Neuronal stem cell (in vitro differentiated cells): ENCODE results near the gene CPXM2.

Experiments
- DNase-seq: peaks from one replicate; pipeline ENCODE4 v3.0.0-alpha.2; 2013; ENCODE audit warnings: low spot score
- H2AFZ ChIP-seq: one replicate; pipeline ENCODE4 v1.6.1; 2013; ENCODE audit warnings: mild to moderate bottlenecking, low read length, inconsistent platforms
- H2AK5ac ChIP-seq: 2 replicates; pipeline ENCODE4 v1.6.1; 2013; ENCODE audit warnings: low read depth, mild to moderate bottlenecking, inconsistent platforms, low read length, moderate library complexity, mixed read lengths
- H2BK120ac ChIP-seq: 2 replicates; pipeline ENCODE4 v1.6.1; 2013; ENCODE audit warnings: low read depth, mild to moderate bottlenecking, inconsistent platforms, low read length, moderate library complexity, mixed read lengths
- H2BK12ac ChIP-seq: one replicate; pipeline ENCODE4 v1.6.1; 2013; ENCODE audit warnings: low read length, inconsistent platforms
- H2BK15ac ChIP-seq: 2 replicates; pipeline ENCODE4 v1.6.1; 2013; ENCODE audit warnings: mild to moderate bottlenecking, low read length, inconsistent platforms, mixed read lengths
- H2BK5ac ChIP-seq: one replicate; pipeline ENCODE4 v1.6.1; 2013; ENCODE audit warnings: inconsistent platforms, mild to moderate bottlenecking, low read length, moderate library complexity
- H3K14ac ChIP-seq: one replicate; pipeline ENCODE4 v1.6.1; 2013; ENCODE audit warnings: low read length, inconsistent platforms
- H3K18ac ChIP-seq: 2 replicates; pipeline ENCODE4 v1.6.1; 2013; ENCODE audit warnings: low read length, inconsistent platforms
- H3K23ac ChIP-seq: 2 replicates; pipeline ENCODE4 v1.6.1; 2013; ENCODE audit warnings: low read depth, mild to moderate bottlenecking, mixed read lengths, low read length, inconsistent platforms; ENCODE audit not compliant: poor library complexity
- H3K27ac ChIP-seq: replicated peaks from 3 replicates; pipeline ENCODE4 v1.5.1; 2013; ENCODE audit warnings: low read length, inconsistent platforms
- H3K27me3 ChIP-seq, 3 experiments: 2 replicates each; pipeline ENCODE4 v1.6.1; 2013; ENCODE audit warnings: low read length in 3 of 3, mild to moderate bottlenecking in 2 of 3, inconsistent platforms in 1 of 3, low read depth in 1 of 3, mixed read lengths in 1 of 3, moderate library complexity in 1 of 3; ENCODE audit not compliant: control insufficient read depth in 3 of 3, insufficient read depth in 3 of 3
- H3K36me3 ChIP-seq, 2 donors: replicated peaks in 1 of 2; 2 replicates each; pipeline ENCODE4 v1.6.1; 2013; ENCODE audit warnings: low read length in 2 of 2; ENCODE audit not compliant: control insufficient read depth in 2 of 2, insufficient read depth in 2 of 2
- H3K4ac ChIP-seq: 2 replicates; pipeline ENCODE4 v1.6.1; 2013; ENCODE audit warnings: inconsistent platforms, mild to moderate bottlenecking, low read length, moderate library complexity
- H3K4me1 ChIP-seq, 2 donors: 1 replicate in 1 of 2; 2 replicates in 1 of 2; pipeline ENCODE4 v1.6.1; 2013; ENCODE audit warnings: low read length in 2 of 2, low read depth in 1 of 2; ENCODE audit not compliant: control insufficient read depth in 2 of 2, insufficient read depth in 1 of 2
- H3K4me2 ChIP-seq: one replicate; pipeline ENCODE4 v1.6.1; 2013; ENCODE audit warnings: mild to moderate bottlenecking, low read length, inconsistent platforms; ENCODE audit not compliant: insufficient read depth, poor library complexity, severe bottlenecking
- H3K4me3 ChIP-seq, 2 donors: 2 replicates each; pipeline ENCODE4 v1.5.1; 2013; ENCODE audit warnings: low read length in 2 of 2, mild to moderate bottlenecking in 2 of 2, inconsistent platforms in 1 of 2, moderate library complexity in 1 of 2
- H3K79me1 ChIP-seq: one replicate; pipeline ENCODE4 v1.6.1; 2013; ENCODE audit warnings: low read depth, mild to moderate bottlenecking, inconsistent platforms, low read length, moderate library complexity
- H3K9ac ChIP-seq: one replicate; pipeline ENCODE4 v1.6.1; 2013; ENCODE audit warnings: mild to moderate bottlenecking, low read depth, low read length, inconsistent platforms; ENCODE audit not compliant: poor library complexity
- H3K9me3 ChIP-seq, 2 donors: replicated peaks in 1 of 2; 2 replicates each; pipeline versions ENCODE3 to v1.6.1; 2013; ENCODE audit warnings: low read length in 2 of 2, mild to moderate bottlenecking in 2 of 2, inconsistent platforms in 1 of 2, low read depth in 1 of 2, mixed read lengths in 1 of 2, moderate library complexity in 1 of 2; ENCODE audit not compliant: control insufficient read depth in 2 of 2, insufficient read depth in 1 of 2
- H4K8ac ChIP-seq: one replicate; pipeline ENCODE4 v1.6.1; 2013; ENCODE audit warnings: low read depth, mild to moderate bottlenecking, inconsistent platforms, low read length, moderate library complexity
- H4K91ac ChIP-seq: one replicate; pipeline ENCODE4 v1.6.1; 2013; ENCODE audit warnings: low read length, low read depth, mild to moderate bottlenecking, inconsistent platforms; ENCODE audit not compliant: poor library complexity
- WGBS, 2 donors: extraction: QIAGEN DNeasy Blood & Tissue Kit; methylation state at CpG; one replicate each; pipeline ENCODE4 v1.1.7; 2013; ENCODE audit warnings: missing lambda C conversion rate in 2 of 2, mixed read lengths in 1 of 2; ENCODE audit not compliant: insufficient read length in 2 of 2, insufficient replicate concordance in 1 of 2; ENCODE audit errors: extremely low coverage in 2 of 2; 5-methylcytosine and 5-hydroxymethylcytosine counted together

Gene CPXM2

DNA sequence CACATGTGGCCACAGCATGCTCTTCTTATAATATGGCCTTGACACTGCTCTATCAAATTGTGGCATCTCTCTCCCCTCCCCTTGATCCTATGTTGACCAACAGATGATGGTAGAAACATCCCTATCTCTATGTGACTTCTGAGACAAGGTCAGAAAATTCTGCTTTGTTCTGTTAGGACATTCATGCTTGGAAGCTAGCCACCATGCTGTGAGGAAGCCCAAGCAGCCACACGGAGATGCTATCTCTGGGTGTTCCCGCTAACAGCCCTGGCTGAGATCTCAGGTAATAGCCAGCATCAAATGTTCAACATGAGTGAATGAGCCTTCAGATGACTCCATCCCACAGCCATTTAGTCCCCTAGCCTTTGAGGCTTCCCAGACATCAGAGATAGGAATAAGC, 36.8 kb upstream of the CPXM2 start:
- no peak overlapping the region for H2BK15ac ChIP-seq
- no peak overlapping the region for H4K8ac ChIP-seq
- H3K9me3 ChIP-seq: peaks cover 0 to 16% of the 10 kb centered on the region in 2 donors
- no peak overlapping the region for H3K23ac ChIP-seq
- H3K4me3 ChIP-seq: no peak overlapping the region
- H2BK12ac ChIP-seq: no peak overlapping the region
- H3K4me2 ChIP-seq: no peak overlapping the region
- H2AK5ac ChIP-seq: no peak overlapping the region
- no peak overlapping the region for H3K14ac ChIP-seq
- H3K4me1 ChIP-seq: peaks cover 0 to 5% of the 10 kb centered on the region in 2 donors
- no peak overlapping the region for H4K91ac ChIP-seq
- no peak overlapping the region for H3K4ac ChIP-seq
- H3K18ac ChIP-seq: no peak overlapping the region
- H2BK120ac ChIP-seq: no peak overlapping the region
- no peak overlapping the region for H2AFZ ChIP-seq
- H3K36me3 ChIP-seq: no peaks in the 10 kb centered on the region
- DNase-seq: no peak
- H3K79me1 ChIP-seq: no peaks in the 10 kb centered on the region
- no peaks in the 10 kb centered on the region for H3K27me3 ChIP-seq
- H2BK5ac ChIP-seq: no peak overlapping the region
- WGBS, 2 donors: no CpG with 5 or more reads among the region's 2 CpGs
- no peak overlapping the region for H3K27ac ChIP-seq
- H3K9ac ChIP-seq: no peak overlapping the region

DNA sequence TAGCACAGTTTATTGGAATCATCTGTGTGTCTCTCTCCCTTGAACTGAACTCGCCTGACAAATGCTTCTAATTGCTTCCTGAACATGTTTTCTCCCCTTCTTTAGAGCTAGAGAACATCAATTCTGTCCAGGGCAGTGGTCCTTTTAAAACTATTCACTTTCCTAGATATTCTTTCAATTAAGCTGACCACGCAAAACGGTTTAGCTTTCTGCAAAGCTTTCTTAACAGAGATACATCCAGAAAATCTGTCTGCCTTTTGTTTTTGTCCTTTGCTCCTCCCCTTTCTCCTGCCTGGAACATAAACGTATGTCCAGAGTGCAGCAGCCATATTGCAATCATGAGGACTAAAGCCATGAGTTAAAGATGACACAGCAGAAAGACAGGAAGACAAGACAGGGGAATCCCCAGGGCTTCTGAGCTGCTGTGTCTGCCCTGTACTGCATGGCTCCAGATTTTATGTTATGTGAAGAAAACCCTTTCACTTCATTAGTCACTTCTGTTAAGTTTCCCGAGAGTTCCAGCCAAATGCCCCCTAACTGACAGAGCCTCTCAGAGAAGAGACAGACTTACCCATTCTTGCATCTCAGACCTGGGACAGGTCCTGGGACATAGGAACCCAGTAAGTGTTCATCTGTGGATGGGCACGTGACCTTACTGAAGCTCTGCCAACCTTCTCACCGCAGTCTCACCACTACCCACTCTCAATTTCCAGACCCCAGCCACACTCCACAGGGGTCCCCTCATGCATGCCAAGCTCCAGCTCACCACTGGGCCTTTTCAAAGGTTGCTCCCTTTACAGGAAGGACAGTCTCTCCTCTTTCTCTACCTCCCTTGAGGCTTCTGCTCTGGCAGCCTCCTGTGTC, 35.0 kb upstream of the CPXM2 start:
- Histone ChIP-seq H3K27me3 (no peaks in the 10 kb centered on the region), H2AK5ac (no peak overlapping the region), H3K4ac (no peak overlapping the region), H2AFZ (no peak overlapping the region), H4K91ac (no peak overlapping the region), H3K4me2 (no peak overlapping the region), H3K4me1 (peaks cover 0 to 5% of the 10 kb centered on the region in 2 donors), H3K9ac (no peak overlapping the region), H4K8ac (no peak overlapping the region), H3K36me3 (no peaks in the 10 kb centered on the region), H2BK5ac (no peak overlapping the region), H3K14ac (no peak overlapping the region), H3K79me1 (no peaks in the 10 kb centered on the region), H3K18ac (no peak overlapping the region), H3K27ac (no peak overlapping the region), H2BK120ac (no peak overlapping the region), H3K9me3 (peaks cover 0 to 11% of the 10 kb centered on the region in 2 donors), H2BK15ac (no peak overlapping the region), H3K4me3 (no peak overlapping the region), H2BK12ac (no peak overlapping the region), H3K23ac (no peak overlapping the region)
- no CpG with 5 or more reads among the region's 7 CpGs for WGBS, 2 donors
- DNase-seq: no peak

DNA sequence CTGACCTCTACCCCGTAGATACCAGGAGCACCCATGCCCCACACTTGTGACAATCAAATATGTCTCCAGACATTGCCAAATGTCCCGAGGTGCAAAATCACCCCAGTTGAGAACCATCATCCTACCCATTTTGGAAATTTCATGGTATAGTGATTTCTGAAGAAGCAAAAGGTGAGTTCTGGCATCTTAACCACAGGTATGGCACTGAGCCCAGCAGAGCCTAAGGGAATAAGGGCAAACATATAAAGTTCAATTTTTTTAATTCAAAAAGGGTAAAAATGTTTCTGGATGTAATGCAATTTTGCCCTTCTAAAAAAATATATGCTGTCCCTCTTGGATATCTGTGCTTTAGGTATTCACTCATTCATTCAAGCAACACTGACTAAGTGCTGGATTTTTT, 30.5 kb upstream of the CPXM2 start:
- Histone ChIP-seq H2BK5ac (no peak overlapping the region), H2BK12ac (no peak overlapping the region), H3K4ac (no peak overlapping the region), H4K91ac (no peak overlapping the region), H3K4me3 (no peak overlapping the region), H2BK120ac (no peak overlapping the region), H4K8ac (no peak overlapping the region), H3K79me1 (no peaks in the 10 kb centered on the region), H3K27ac (no peak overlapping the region), H3K27me3 (no peaks in the 10 kb centered on the region), H3K18ac (no peak overlapping the region), H3K23ac (no peak overlapping the region), H3K9me3 (peaks cover 0 to 2% of the 10 kb centered on the region in 2 donors), H2AFZ (no peak overlapping the region), H2BK15ac (no peak overlapping the region), H3K36me3 (no peaks in the 10 kb centered on the region), H2AK5ac (no peak overlapping the region), H3K4me2 (no peak overlapping the region), H3K9ac (no peak overlapping the region), H3K14ac (no peak overlapping the region), H3K4me1 (peaks cover 0 to 5% of the 10 kb centered on the region in 2 donors)
- no CpG with 5 or more reads among the region's 2 CpGs for WGBS, 2 donors
- DNase-seq: no peak

DNA sequence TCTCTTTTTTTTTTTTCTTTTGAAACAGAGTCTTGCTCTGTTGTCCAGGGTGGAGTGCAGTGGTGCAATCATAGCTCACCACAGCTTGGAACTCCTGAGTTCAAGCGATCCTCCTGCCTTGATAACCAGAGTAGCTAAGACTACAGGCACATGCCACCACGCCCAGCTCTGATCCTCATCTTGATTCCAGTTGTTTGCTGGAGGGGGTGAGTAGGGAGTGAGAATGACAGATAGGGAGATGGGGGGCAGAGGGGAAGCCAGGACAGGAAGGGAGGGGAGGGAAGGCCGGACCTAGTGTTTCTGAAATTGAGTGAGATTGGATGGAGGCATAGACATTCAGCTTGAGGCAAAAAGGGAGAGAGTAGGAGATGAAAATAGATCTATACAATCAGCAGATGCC, 25.2 kb upstream of the CPXM2 start:
- H3K4me1 ChIP-seq: peaks cover 5 to 16% of the 10 kb centered on the region in 2 donors
- H3K27ac ChIP-seq: no peak overlapping the region
- H3K79me1 ChIP-seq: no peaks in the 10 kb centered on the region
- no peaks in the 10 kb centered on the region for H3K27me3 ChIP-seq
- no peak overlapping the region for H2BK12ac ChIP-seq
- H3K14ac ChIP-seq: no peak overlapping the region
- H3K4me2 ChIP-seq: no peak overlapping the region
- no peaks in the 10 kb centered on the region for H3K36me3 ChIP-seq
- no peak overlapping the region for H3K18ac ChIP-seq
- H4K8ac ChIP-seq: no peak overlapping the region
- H2AK5ac ChIP-seq: no peak overlapping the region
- no peak overlapping the region for H4K91ac ChIP-seq
- H3K23ac ChIP-seq: no peak overlapping the region
- H3K4ac ChIP-seq: no peak overlapping the region
- H2AFZ ChIP-seq: no peak overlapping the region
- no peak overlapping the region for H2BK120ac ChIP-seq
- WGBS, 2 donors: no CpG with 5 or more reads among the region's 3 CpGs
- no peak overlapping the region for H2BK15ac ChIP-seq
- H3K9ac ChIP-seq: no peak overlapping the region
- H2BK5ac ChIP-seq: no peak overlapping the region
- H3K9me3 ChIP-seq: peaks cover 0 to 2% of the 10 kb centered on the region in 2 donors
- no peak for DNase-seq
- no peak overlapping the region for H3K4me3 ChIP-seq
